NCI-H2171 (cell line): ENCODE results near the gene PLXNB1.
A peak's percentile ranks its signal among the peaks of the same experiment; 100 is the strongest.

Source experiments
- DNase-seq: peaks from one replicate; lab custom pipeline; 2025; lab: John Stamatoyannopoulos, UW

PLXNB1 gene

GRCh38 chr3:48432411-48433371 is 2.8 kb upstream of the PLXNB1 start:
- no peak for DNase-seq

GRCh38 chr3:48431224-48432029 is 1.5 kb upstream of the PLXNB1 start:
- no peak for DNase-seq

- DNase-seq: no peak
Measured at GRCh38 chr3:48430708-48431101, 819 bp upstream of the PLXNB1 start.

- DNase-seq: peak; percentile 50
Measured at GRCh38 chr3:48429317-48429959, 448 bp downstream of the PLXNB1 start.

- DNase-seq: peak; percentile 3
Measured at GRCh38 chr3:48428572-48429316, 1.1 kb downstream of the PLXNB1 start.

- no peak for DNase-seq
Measured at GRCh38 chr3:48428088-48428571, 1.8 kb downstream of the PLXNB1 start.

GRCh38 chr3:48427630-48427962 is 2.3 kb downstream of the PLXNB1 start:
- no peak for DNase-seq

- no peak for DNase-seq
Measured at GRCh38 chr3:48426944-48427629, 2.8 kb downstream of the PLXNB1 start.

- DNase-seq: no peak
Measured at GRCh38 chr3:48426401-48426909, 3.4 kb downstream of the PLXNB1 start.

GRCh38 chr3:48425281-48425812 is 4.5 kb downstream of the PLXNB1 start:
- no peak for DNase-seq

- DNase-seq: no peak
Measured at GRCh38 chr3:48423883-48424695, 5.8 kb downstream of the PLXNB1 start.

- DNase-seq: no peak
Measured at GRCh38 chr3:48423241-48423882, 6.5 kb downstream of the PLXNB1 start.

- no peak for DNase-seq
Measured at GRCh38 chr3:48422681-48423080, 7.2 kb downstream of the PLXNB1 start.

GRCh38 chr3:48422272-48422671 is 7.6 kb downstream of the PLXNB1 start:
- no peak for DNase-seq

- DNase-seq: no peak
Measured at GRCh38 chr3:48420561-48420960, 9.3 kb downstream of the PLXNB1 start.

GRCh38 chr3:48419597-48419996 is 10.3 kb downstream of the PLXNB1 start:
- DNase-seq: no peak

GRCh38 chr3:48419149-48419548 is 10.7 kb downstream of the PLXNB1 start:
- no peak for DNase-seq

GRCh38 chr3:48418651-48419050 is 11.2 kb downstream of the PLXNB1 start:
- no peak for DNase-seq

- DNase-seq: no peak
Measured at GRCh38 chr3:48418140-48418539, 11.7 kb downstream of the PLXNB1 start.
